Stimulated activated memory B cell treated with anti-CD40 and anti-IgM and Interleukin-4, amounts not matched to agents 10 μg/mL and 1 μg/mL and 100 μg/mL, for 72 hours (primary cell): ENCODE data around the gene SVOP.
"Not testable (repeated sequence)": the region's sequence is repeated elsewhere in the genome, so short reads cannot be mapped to it uniquely, and the experiment has no call there.

Experiments
- ATAC-seq: fragments of 150-1000 bp; cut with Tn5 transposase; 2 replicates; pipeline ENCODE4 v1.10.0; 2021
- H3K27ac Mint-ChIP-seq: one replicate; pipeline ENCODE4 v1.8.0; 2022; ENCODE audit warnings: mild to moderate bottlenecking, mixed read lengths
- H3K27me3 Mint-ChIP-seq: one replicate; pipeline ENCODE4 v1.8.0; 2022; ENCODE audit warnings: mixed read lengths
- H3K36me3 Mint-ChIP-seq: one replicate; pipeline ENCODE4 v1.8.0; 2022; ENCODE audit warnings: mixed read lengths
- H3K4me1 Mint-ChIP-seq: one replicate; pipeline ENCODE4 v1.8.0; 2022; ENCODE audit warnings: mixed read lengths
- H3K4me3 Mint-ChIP-seq: one replicate; pipeline ENCODE4 v1.8.0; 2022; ENCODE audit warnings: mild to moderate bottlenecking, moderate library complexity, mixed read lengths
- H3K9me3 Mint-ChIP-seq: one replicate; pipeline ENCODE4 v1.8.0; 2022; ENCODE audit warnings: mixed read lengths

SVOP gene

GRCh38 chr12:108875682-108876361, 145.0 kb downstream of the SVOP start:
- Mint-ChIP-seq H3K9me3 (no peaks in the 10 kb centered on the region), H3K27me3 (peaks cover 6% of the 10 kb centered on the region), H3K27ac (no peak overlapping the region), H3K4me1 (no peaks in the 10 kb centered on the region), H3K36me3 (no peaks in the 10 kb centered on the region), H3K4me3 (no peak overlapping the region)
- no peak for ATAC-seq

GRCh38 chr12:108875280-108875679, 145.6 kb downstream of the SVOP start:
- Mint-ChIP-seq H3K36me3 (no peaks in the 10 kb centered on the region), H3K4me3 (no peak overlapping the region), H3K4me1 (no peaks in the 10 kb centered on the region), H3K9me3 (no peaks in the 10 kb centered on the region), H3K27ac (no peak overlapping the region), H3K27me3 (peaks cover 6% of the 10 kb centered on the region)
- ATAC-seq = no peak

- Mint-ChIP-seq H3K4me3 (no peak overlapping the region), H3K27ac (no peak overlapping the region), H3K27me3 (no peaks in the 10 kb centered on the region)
These were observed 152.1 kb downstream of the SVOP start for GRCh38 chr12:108868781-108869180.

GRCh38 chr12:108866083-108866482, 154.8 kb downstream of the SVOP start:
- H3K36me3 Mint-ChIP-seq, H3K27me3 Mint-ChIP-seq, H3K27ac Mint-ChIP-seq, ATAC-seq, H3K9me3 Mint-ChIP-seq, H3K4me3 Mint-ChIP-seq: not testable (repeated sequence)
- H3K4me1 Mint-ChIP-seq = peaks cover 12% of the 10 kb centered on the region

More at GRCh38 chr12:108868781-108869180, 152.1 kb downstream of the SVOP start:
- Mint-ChIP-seq H3K36me3 (no peaks in the 10 kb centered on the region), H3K9me3 (no peaks in the 10 kb centered on the region), H3K4me1 (no peaks in the 10 kb centered on the region)
- ATAC-seq = no peak

- H3K27ac Mint-ChIP-seq = no peak overlapping the region
- H3K4me3 Mint-ChIP-seq = no peak overlapping the region
- ATAC-seq = no peak
- no peaks in the 10 kb centered on the region for H3K36me3 Mint-ChIP-seq
- H3K4me1 Mint-ChIP-seq = peaks cover 20% of the 10 kb centered on the region
- no peaks in the 10 kb centered on the region for H3K27me3 Mint-ChIP-seq
- H3K9me3 Mint-ChIP-seq = no peaks in the 10 kb centered on the region
These were observed 155.7 kb downstream of the SVOP start for GRCh38 chr12:108865169-108865568.

GRCh38 chr12:108862588-108862959, 158.3 kb downstream of the SVOP start:
- Mint-ChIP-seq H3K4me3 (no peak overlapping the region), H3K27me3 (no peaks in the 10 kb centered on the region), H3K27ac (no peak overlapping the region), H3K4me1 (peaks cover 42% of the 10 kb centered on the region), H3K36me3 (no peaks in the 10 kb centered on the region), H3K9me3 (no peaks in the 10 kb centered on the region)
- ATAC-seq = no peak

GRCh38 chr12:108861878-108862587, 158.8 kb downstream of the SVOP start:
- no peak overlapping the region for H3K27ac Mint-ChIP-seq
- peak; percentile 46 for ATAC-seq

GRCh38 chr12:108860443-108860842, 160.4 kb downstream of the SVOP start:
- Mint-ChIP-seq H3K36me3 (no peaks in the 10 kb centered on the region), H3K4me1 (peaks cover 58% of the 10 kb centered on the region), H3K27ac (peak overlapping the region; percentile 17), H3K27me3 (no peaks in the 10 kb centered on the region), H3K4me3 (peak overlapping the region; percentile 5), H3K9me3 (no peaks in the 10 kb centered on the region)
- no peak for ATAC-seq

More at GRCh38 chr12:108861878-108862587, 158.8 kb downstream of the SVOP start:
- H3K4me1 Mint-ChIP-seq = peaks cover 42% of the 10 kb centered on the region
- no peaks in the 10 kb centered on the region for H3K27me3 Mint-ChIP-seq
- no peaks in the 10 kb centered on the region for H3K9me3 Mint-ChIP-seq
- H3K4me3 Mint-ChIP-seq = no peak overlapping the region
- H3K36me3 Mint-ChIP-seq = no peaks in the 10 kb centered on the region

GRCh38 chr12:108859923-108860291, 161.0 kb downstream of the SVOP start:
- peaks cover 63% of the 10 kb centered on the region for H3K4me1 Mint-ChIP-seq
- H3K9me3 Mint-ChIP-seq = no peaks in the 10 kb centered on the region
- H3K27me3 Mint-ChIP-seq = no peaks in the 10 kb centered on the region
- H3K4me3 Mint-ChIP-seq = no peak overlapping the region
- H3K36me3 Mint-ChIP-seq = peaks cover 4% of the 10 kb centered on the region
- no peak for ATAC-seq
- H3K27ac Mint-ChIP-seq = no peak overlapping the region

GRCh38 chr12:108859141-108859922, 161.5 kb downstream of the SVOP start:
- peaks cover 68% of the 10 kb centered on the region for H3K4me1 Mint-ChIP-seq
- H3K9me3 Mint-ChIP-seq = not testable (repeated sequence)

GRCh38 chr12:108858311-108859074, 162.4 kb downstream of the SVOP start:
- Mint-ChIP-seq H3K27ac (peak overlapping the region; percentile 94), H3K9me3 (no peaks in the 10 kb centered on the region), H3K4me1 (peaks cover 76% of the 10 kb centered on the region), H3K36me3 (peaks cover 6% of the 10 kb centered on the region), H3K4me3 (peak overlapping the region; percentile 90), H3K27me3 (no peaks in the 10 kb centered on the region)
- ATAC-seq = no peak

More at GRCh38 chr12:108859141-108859922, 161.5 kb downstream of the SVOP start:
- H3K36me3 Mint-ChIP-seq, H3K27ac Mint-ChIP-seq, H3K27me3 Mint-ChIP-seq, ATAC-seq: not testable (repeated sequence)
- H3K4me3 Mint-ChIP-seq = peak overlapping the region; percentile 42
